Endothelial cell of umbilical vein (primary cell): ENCODE results near the gene SPANXN4. TPM values are rescaled to one million over a fixed set of nuclear protein-coding genes. Genes with fewer than 3 reads are reported as not detected.

Experiments used
- Bru-seq: library from RNA; stranded (reverse); fragments of 400-500 nt; gene quantifications from one replicate; lab custom pipeline; 2021; lab: Mats Ljungman, UMichigan
- BruChase-seq, 2 experiments: library from RNA; stranded (reverse); fragments of 400-500 nt; gene quantifications; one replicate each; lab custom pipeline; 2021; lab: Mats Ljungman, UMichigan
- BruUV-seq: library from RNA; stranded (reverse); fragments of 400-500 nt; replicated peaks from 2 replicates; lab custom pipeline; 2021; lab: Mats Ljungman, UMichigan
- CTCF ChIA-PET: fragments of 300-600, 350-600 bp; sonication (Branson Sonifier 250); formaldehyde crosslinking; loops from one replicate; lab custom pipeline; 2021; ENCODE audit warnings: antibody characterized with exemption, inconsistent platforms; lab: Charles Lee
- POLR2A ChIA-PET: fragments of 300-600, 350-600 bp; sonication (Branson Sonifier 250); formaldehyde crosslinking; loops from one replicate; lab custom pipeline; 2021; ENCODE audit warnings: antibody characterized with exemption, inconsistent platforms; lab: Charles Lee
- DNase-seq: peaks from one replicate; pipeline ENCODE4 v3.0.0-alpha.2; 2011; ENCODE audit warnings: low read depth, low spot score
- FAIRE-seq: peaks from 2 replicates; lab custom pipeline; 2011; peaks lifted over from hg19 to GRCh38; lab: Jason Lieb, UNC
- H2AFZ ChIP-seq: 2 replicates; pipeline ENCODE4 v1.6.0; 2012; ENCODE audit warnings: low read depth, low read length, control low read depth, inconsistent platforms
- H3K27ac ChIP-seq: 2 replicates; pipeline ENCODE4 v1.5.1; 2011; ENCODE audit warnings: low read depth, mild to moderate bottlenecking, control low read depth, low read length, moderate library complexity; ENCODE audit not compliant: insufficient read depth
- H3K27me3 ChIP-seq, 2 experiments: 2 replicates each; pipeline versions ENCODE4 v1.6.0 to v1.6.1; 2011; ENCODE audit warnings: low read length in 2 of 2, mixed read lengths in 1 of 2; ENCODE audit not compliant: control insufficient read depth in 2 of 2, insufficient read depth in 2 of 2
- H3K36me3 ChIP-seq, 2 experiments: 2 replicates in 1 of 2; 3 replicates in 1 of 2; pipeline ENCODE4 v1.5.1; 2011; ENCODE audit warnings: low read length in 2 of 2, mild to moderate bottlenecking in 1 of 2, moderate library complexity in 1 of 2; ENCODE audit not compliant: control insufficient read depth in 2 of 2, insufficient read depth in 2 of 2; ENCODE audit errors: extremely low read depth in 1 of 2
- H3K4me1 ChIP-seq: 3 replicates; pipeline ENCODE4 v1.5.1; 2011; ENCODE audit warnings: mild to moderate bottlenecking, low read length; ENCODE audit not compliant: control insufficient read depth, insufficient read depth; ENCODE audit errors: extremely low read depth
- H3K4me2 ChIP-seq: 2 replicates; pipeline ENCODE4 v1.6.1; 2011; ENCODE audit warnings: low read length, control low read depth, mixed read lengths; ENCODE audit not compliant: insufficient read depth
- H3K4me3 ChIP-seq, 3 experiments: fragments of 200-600 bp in 1 of 3; sonication (generic), shearing (Covaris generic) in 1 of 3; replicated peaks in 1 of 3; 2 replicates each; pipeline ENCODE4 v1.5.1; 2011 to 2016; ENCODE audit warnings: control low read depth in 3 of 3, low read length in 3 of 3, mild to moderate bottlenecking in 2 of 3, inconsistent platforms in 1 of 3, low read depth in 1 of 3, moderate library complexity in 1 of 3; ENCODE audit not compliant: insufficient read depth in 1 of 3
- H3K79me2 ChIP-seq: 2 replicates; pipeline ENCODE4 v1.6.0; 2012; ENCODE audit warnings: low read length, inconsistent platforms; ENCODE audit not compliant: control insufficient read depth, insufficient read depth
- H3K9ac ChIP-seq: replicated peaks from 2 replicates; pipeline ENCODE3; 2011; ENCODE audit warnings: low read length, control low read depth; ENCODE audit not compliant: insufficient read depth; ENCODE audit errors: extremely low read depth
- H3K9me1 ChIP-seq: replicated peaks from 3 replicates; pipeline ENCODE4 v1.6.0; 2011; ENCODE audit warnings: mild to moderate bottlenecking, low read length; ENCODE audit not compliant: control insufficient read depth, insufficient read depth; ENCODE audit errors: extremely low read depth
- H3K9me3 ChIP-seq: replicated peaks from 2 replicates; pipeline ENCODE4 v1.5.1; 2012; ENCODE audit warnings: low read length, inconsistent platforms; ENCODE audit not compliant: control insufficient read depth, insufficient read depth
- H4K20me1 ChIP-seq: replicated peaks from 2 replicates; pipeline ENCODE3; 2011; ENCODE audit warnings: mild to moderate bottlenecking, low read length; ENCODE audit not compliant: control insufficient read depth, insufficient read depth; ENCODE audit errors: extremely low read depth
- EZH2 ChIP-seq: IDR thresholded peaks from 2 replicates; pipeline ENCODE4 v1.6.1; 2012; ENCODE audit warnings: borderline replicate concordance, low read depth, mild to moderate bottlenecking, moderate library complexity, low read length, inconsistent platforms; ENCODE audit not compliant: severe bottlenecking
- FOS ChIP-seq: IDR thresholded peaks from 2 replicates; pipeline ENCODE4 v1.6.1; 2011; ENCODE audit warnings: mild to moderate bottlenecking, low read length, moderate library complexity, borderline replicate concordance; ENCODE audit not compliant: insufficient read depth
- GATA2 ChIP-seq: IDR thresholded peaks from 2 replicates; pipeline ENCODE4 v1.7.0; 2011; ENCODE audit warnings: low read depth, mild to moderate bottlenecking, moderate library complexity, mixed read lengths, low read length; ENCODE audit not compliant: insufficient read length, insufficient read depth
- JUN ChIP-seq: IDR thresholded peaks from 2 replicates; pipeline ENCODE4 v1.6.1; 2011; ENCODE audit warnings: borderline replicate concordance, low read depth; ENCODE audit not compliant: insufficient read length, insufficient read depth
- MYC ChIP-seq: IDR thresholded peaks from one replicate; pipeline ENCODE4 v1.6.1; 2011; ENCODE audit warnings: mild to moderate bottlenecking, low read depth, low read length
- POLR2A ChIP-seq: IDR thresholded peaks from 2 replicates; pipeline ENCODE4 v1.6.1; 2012; ENCODE audit warnings: low read depth, mild to moderate bottlenecking, control low read depth, low read length
- POLR2AphosphoS5 ChIP-seq: IDR thresholded peaks from 2 replicates; pipeline ENCODE4 v1.6.1; 2012; ENCODE audit warnings: low read depth, mild to moderate bottlenecking, control low read depth, low read length, moderate library complexity; ENCODE audit not compliant: insufficient read depth
- dilution Hi-C: fragments of 300-500 bp; cut with MboI; formaldehyde crosslinking; loops from one replicate; pipeline ENCODE4 v1.15.0; 2019; ENCODE audit warnings: low sequenced_read_pairs; ENCODE audit not compliant: extremely low pct_ligation_motif_present
- intact Hi-C: fragments of 100-400 bp; cut with micrococcal nuclease; formaldehyde crosslinking; loops from one replicate; pipeline ENCODE4 v1.10.0; 2022
- long read RNA-seq: library from polyadenylated mRNA; stranded (forward); transcript quantifications from one replicate; pipeline ENCODE4 v2.0.0, GENCODE V29; 2021
- polyA minus RNA-seq, 3 experiments: library from RNA; depleted of rRNA, polyadenylated mRNA; stranded (reverse); fragments of >200 nt; gene quantifications; 1 replicate in 1 of 3; 2 replicates in 2 of 3; pipeline ENCODE4 v1.2.3, GENCODE V29; 2011
- polyA plus RNA-seq, 4 experiments: library from polyadenylated mRNA; depleted of rRNA in 3 of 4; stranded (reverse) in 3 of 4; unstranded in 1 of 4; fragments of >200 nt; gene quantifications; 2 replicates each; pipeline versions ENCODE4 v1.2.1 to v1.2.3, GENCODE V29; 2011 to 2012; ENCODE audit warnings: missing spikeins in 1 of 4
- total RNA-seq: library from RNA; stranded (reverse); gene quantifications from 2 replicates; pipeline ENCODE4 v1.2.3, GENCODE V29; 2021
- TF ChIP-seq, protein P1 (sequence below): IDR thresholded peaks from 2 replicates; pipeline ENCODE4 v1.6.1; 2011; ENCODE audit not compliant: insufficient read depth, insufficient read length
- TF ChIP-seq, protein P2 (sequence below), 2 donors: IDR thresholded peaks; 1 replicate in 1 of 2; 2 replicates in 1 of 2; pipeline ENCODE4 v1.5.1; 2011; ENCODE audit warnings: low read length in 2 of 2, mild to moderate bottlenecking in 2 of 2, moderate library complexity in 2 of 2, control low read depth in 1 of 2, inconsistent platforms in 1 of 2, low read depth in 1 of 2; ENCODE audit not compliant: insufficient read depth in 1 of 2; ENCODE audit errors: extremely low read depth in 1 of 2

Gene SPANXN4, protein sequence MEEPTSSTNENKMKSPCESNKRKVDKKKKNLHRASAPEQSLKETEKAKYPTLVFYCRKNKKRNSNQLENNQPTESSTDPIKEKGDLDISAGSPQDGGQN
- total RNA-seq (not detected in 2 replicates), polyA plus RNA-seq (not detected in 2 replicates), polyA minus RNA-seq (not detected in 2 replicates), Bru-seq, nascent RNA (not detected), BruChase-seq, experiment 1, labeled RNA remaining after a 6-hour chase (not detected), BruChase-seq, experiment 2, labeled RNA remaining after a 2-hour chase (not detected)
- not detected in 2 replicates for polyA plus RNA-seq (2011; cell fraction: cytosol; rRNA removed)
- polyA plus RNA-seq (2011; cell fraction: nucleus; rRNA removed): not detected in 2 replicates
- not detected in 2 replicates for polyA plus RNA-seq (2012)
- polyA minus RNA-seq (2011; cell fraction: cytosol; rRNA and poly(A)+ RNA removed): not detected
- polyA minus RNA-seq (2011; cell fraction: nucleus; rRNA and poly(A)+ RNA removed): not detected in 2 replicates
- long read RNA-seq: 0 reads

DNA sequence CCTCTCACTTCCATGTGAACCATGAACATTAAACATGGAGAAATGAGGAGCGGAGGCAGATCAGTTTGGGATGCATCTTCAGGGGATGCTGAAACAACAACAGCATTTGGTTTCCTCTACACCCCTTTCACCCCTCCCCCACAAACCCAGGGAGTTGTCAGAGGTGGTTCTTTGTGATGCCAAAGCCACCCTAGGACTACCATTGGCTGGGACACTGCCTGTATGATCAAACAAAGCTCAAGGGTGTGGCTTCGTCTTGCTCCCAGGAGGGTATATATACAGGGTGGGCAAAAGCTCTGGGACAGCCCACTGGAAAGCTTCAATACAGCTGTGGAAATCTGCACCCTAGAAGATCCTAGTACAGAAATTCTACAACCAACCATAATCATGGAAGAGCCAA lies at the start of gene SPANXN4:
Gene SPANXN4 (plus strand): TSS at position 301 of the 400 bp plus-strand sequence. CDS start 87 bp downstream, at position 388.
- no peaks in the 10 kb centered on the region for H4K20me1 ChIP-seq
- no peaks in the 10 kb centered on the region for H3K4me1 ChIP-seq
- H3K9me3 ChIP-seq: no peaks in the 10 kb centered on the region
- no peak within 1 kb of the TSS for H2AFZ ChIP-seq
- H3K9ac ChIP-seq: no peak within 1 kb of the TSS
- intact Hi-C loops (no loop called here), dilution Hi-C loops (no loop called here)
- H3K36me3 ChIP-seq: no peaks in the 10 kb centered on the region
- no peaks in the 10 kb centered on the region for H3K79me2 ChIP-seq
- H3K27me3 ChIP-seq: no peaks in the 10 kb centered on the region
- CTCF ChIA-PET: no interaction called here
- no peak within 1 kb of the TSS for H3K4me2 ChIP-seq
- no TSS peak for BruUV-seq
- POLR2A ChIA-PET: no interaction called here
- TF ChIP-seq JUN (no peak), GATA2 (no peak), MYC (no peak), POLR2A (no peak), EZH2 (no peak), FOS (no peak), POLR2AphosphoS5 (no peak)
- TF ChIP-seq, protein P1, sequence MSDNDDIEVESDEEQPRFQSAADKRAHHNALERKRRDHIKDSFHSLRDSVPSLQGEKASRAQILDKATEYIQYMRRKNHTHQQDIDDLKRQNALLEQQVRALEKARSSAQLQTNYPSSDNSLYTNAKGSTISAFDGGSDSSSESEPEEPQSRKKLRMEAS: no peak
- TF ChIP-seq, protein P2, sequence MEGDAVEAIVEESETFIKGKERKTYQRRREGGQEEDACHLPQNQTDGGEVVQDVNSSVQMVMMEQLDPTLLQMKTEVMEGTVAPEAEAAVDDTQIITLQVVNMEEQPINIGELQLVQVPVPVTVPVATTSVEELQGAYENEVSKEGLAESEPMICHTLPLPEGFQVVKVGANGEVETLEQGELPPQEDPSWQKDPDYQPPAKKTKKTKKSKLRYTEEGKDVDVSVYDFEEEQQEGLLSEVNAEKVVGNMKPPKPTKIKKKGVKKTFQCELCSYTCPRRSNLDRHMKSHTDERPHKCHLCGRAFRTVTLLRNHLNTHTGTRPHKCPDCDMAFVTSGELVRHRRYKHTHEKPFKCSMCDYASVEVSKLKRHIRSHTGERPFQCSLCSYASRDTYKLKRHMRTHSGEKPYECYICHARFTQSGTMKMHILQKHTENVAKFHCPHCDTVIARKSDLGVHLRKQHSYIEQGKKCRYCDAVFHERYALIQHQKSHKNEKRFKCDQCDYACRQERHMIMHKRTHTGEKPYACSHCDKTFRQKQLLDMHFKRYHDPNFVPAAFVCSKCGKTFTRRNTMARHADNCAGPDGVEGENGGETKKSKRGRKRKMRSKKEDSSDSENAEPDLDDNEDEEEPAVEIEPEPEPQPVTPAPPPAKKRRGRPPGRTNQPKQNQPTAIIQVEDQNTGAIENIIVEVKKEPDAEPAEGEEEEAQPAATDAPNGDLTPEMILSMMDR (IDR thresholded peaks at IDR 0.05; ENCODE audit: extremely low read depth in 1 of 2, insufficient read depth in 1 of 2, low read depth in 1 of 2, low read length in 2 of 2): no peak
- no peaks in the 10 kb centered on the region for H3K9me1 ChIP-seq
- H3K4me3 ChIP-seq: no peak within 1 kb of the TSS
- FAIRE-seq (no peak), DNase-seq (no peak)
- no peak within 1 kb of the TSS for H3K27ac ChIP-seq
